ENCODE measurements around the gene CPA3. TPM values are rescaled to one million over a fixed set of nuclear protein-coding genes. Genes with fewer than 3 reads are reported as not detected.
A peak's percentile ranks its signal among the peaks of the same experiment; 100 is the strongest.

Gene CPA3
- total RNA-seq, 1 donor from 2014 or later: not detected

GRCh38 chr3:148857316-148857715 is 7.8 kb upstream of the CPA3 start:
- DNase-seq (ENCODE audit: low read depth): no peak
- H3K4me3 ChIP-seq (ENCODE audit: low read depth, low read length): no peak overlapping the region
- TF ChIP-seq CTCF (conservative IDR thresholded peaks at IDR 0.05; ENCODE audit: low read depth, low read length): no peak

GRCh38 chr3:148861277-148861869 is 3.7 kb upstream of the CPA3 start:
- no peak for DNase-seq (ENCODE audit: low read depth)
- H3K4me3 ChIP-seq (ENCODE audit: low read depth, low read length): no peak overlapping the region
- TF ChIP-seq CTCF (conservative IDR thresholded peaks at IDR 0.05; ENCODE audit: low read depth, low read length): peak; percentile 64

DNA sequence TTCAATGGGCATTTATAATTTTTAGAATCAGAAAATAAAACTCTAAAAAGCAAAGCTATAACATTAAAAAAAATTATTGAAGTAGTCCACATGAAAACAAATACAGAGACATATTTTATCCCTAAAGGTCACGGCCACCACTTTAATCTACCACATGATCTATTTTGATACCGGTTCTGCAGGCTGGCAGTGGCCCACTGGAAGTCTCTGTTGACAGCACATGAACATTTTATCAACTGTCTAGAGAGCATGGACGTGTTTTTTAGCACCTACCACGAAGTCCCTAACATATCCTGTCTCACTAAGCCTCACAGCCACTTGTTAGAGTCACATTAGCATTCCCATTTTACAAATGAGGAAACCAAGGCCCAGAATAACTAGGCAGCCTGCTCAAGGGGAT is 1.8 kb upstream of the CPA3 start:
- TF ChIP-seq CTCF (conservative IDR thresholded peaks at IDR 0.05; ENCODE audit: low read depth, low read length): no peak
- no peak overlapping the region for H3K4me3 ChIP-seq (ENCODE audit: low read depth, low read length)
- DNase-seq (ENCODE audit: low read depth): no peak

DNA sequence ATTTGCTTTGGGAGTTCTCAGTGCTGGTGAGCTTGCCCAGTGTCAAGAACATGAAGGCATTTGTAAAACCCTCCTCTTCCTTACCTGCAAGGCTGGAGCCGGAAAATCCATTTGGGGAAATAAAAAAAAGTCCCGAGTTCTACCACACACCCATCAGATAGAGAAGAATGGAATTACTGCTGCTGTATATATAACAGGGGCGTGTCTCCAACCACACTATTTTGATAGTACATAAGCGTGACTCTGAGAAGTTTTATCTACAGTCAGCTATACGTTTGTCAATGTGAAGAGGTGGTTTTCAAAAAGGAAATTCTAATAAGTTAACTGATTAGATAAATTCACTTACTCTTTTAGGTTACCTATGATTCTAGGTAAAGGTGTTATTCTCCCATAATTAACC is 1.3 kb upstream of the CPA3 start:
- no peak overlapping the region for H3K4me3 ChIP-seq (ENCODE audit: low read depth, low read length)
- DNase-seq (ENCODE audit: low read depth): no peak
- no peak for TF ChIP-seq CTCF (conservative IDR thresholded peaks at IDR 0.05; ENCODE audit: low read depth, low read length)

DNA sequence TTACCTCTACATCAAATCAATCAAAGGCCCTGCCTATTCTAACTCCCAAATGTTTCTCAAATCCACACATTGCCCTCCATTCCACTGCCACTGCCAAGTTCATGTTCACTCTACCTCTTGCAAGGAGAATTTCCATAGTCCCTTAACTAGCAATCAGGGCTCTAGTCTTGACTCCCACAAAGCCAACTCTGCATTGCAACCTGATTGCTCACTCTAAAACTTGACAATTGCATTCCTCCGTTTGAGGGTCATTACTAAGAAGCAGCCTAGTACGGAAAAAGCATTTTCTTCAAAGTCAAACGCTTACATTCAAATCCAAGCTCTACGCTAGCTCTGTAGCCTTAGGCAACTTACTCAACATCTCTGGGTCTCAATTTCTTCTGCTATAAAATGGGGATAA is 1.2 kb downstream of the CPA3 start:
- TF ChIP-seq CTCF (conservative IDR thresholded peaks at IDR 0.05; ENCODE audit: low read depth, low read length): no peak
- H3K4me3 ChIP-seq (ENCODE audit: low read depth, low read length): no peak overlapping the region
- DNase-seq (ENCODE audit: low read depth): no peak

- no peak overlapping the region for H3K4me3 ChIP-seq (ENCODE audit: low read depth, low read length)
- no peak for TF ChIP-seq CTCF (conservative IDR thresholded peaks at IDR 0.05; ENCODE audit: low read depth, low read length)
- DNase-seq (ENCODE audit: low read depth): no peak
These were observed 8.3 kb downstream of the CPA3 start for GRCh38 chr3:148873270-148873927.

DNA sequence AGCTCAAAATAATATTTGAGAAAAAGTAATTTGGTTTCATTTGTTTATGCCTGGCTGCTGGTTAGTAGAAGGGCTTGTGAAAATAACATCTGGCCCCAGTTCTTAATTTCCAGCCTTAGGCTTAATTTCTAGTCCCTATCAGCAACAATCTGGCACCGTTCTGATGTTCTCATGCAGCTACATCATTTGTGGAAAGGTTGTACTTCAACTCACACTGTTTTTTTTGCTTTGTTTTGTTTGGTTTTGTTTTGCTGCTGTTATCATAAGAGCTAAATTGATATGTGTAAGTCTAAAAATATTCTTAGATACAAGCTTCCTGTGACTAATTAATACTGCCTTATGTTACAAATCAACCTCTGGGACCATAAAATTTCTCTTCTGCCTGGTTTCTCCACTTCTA is 8.9 kb downstream of the CPA3 start:
- DNase-seq (ENCODE audit: low read depth): no peak
- no peak overlapping the region for H3K4me3 ChIP-seq (ENCODE audit: low read depth, low read length)
- TF ChIP-seq CTCF (conservative IDR thresholded peaks at IDR 0.05; ENCODE audit: low read depth, low read length): no peak

Measured in epithelial cell of proximal tubule (primary cell).